ENCODE data around the gene TRAK2. TPM values are rescaled to one million over a fixed set of nuclear protein-coding genes. Genes with fewer than 3 reads are reported as not detected.
"Not testable (repeated sequence)": the region's sequence is repeated elsewhere in the genome, so short reads cannot be mapped to it uniquely, and the experiment has no call there.

Gene TRAK2
- total RNA-seq, 1 donor from 2014 or later: 7.5 TPM

DNA sequence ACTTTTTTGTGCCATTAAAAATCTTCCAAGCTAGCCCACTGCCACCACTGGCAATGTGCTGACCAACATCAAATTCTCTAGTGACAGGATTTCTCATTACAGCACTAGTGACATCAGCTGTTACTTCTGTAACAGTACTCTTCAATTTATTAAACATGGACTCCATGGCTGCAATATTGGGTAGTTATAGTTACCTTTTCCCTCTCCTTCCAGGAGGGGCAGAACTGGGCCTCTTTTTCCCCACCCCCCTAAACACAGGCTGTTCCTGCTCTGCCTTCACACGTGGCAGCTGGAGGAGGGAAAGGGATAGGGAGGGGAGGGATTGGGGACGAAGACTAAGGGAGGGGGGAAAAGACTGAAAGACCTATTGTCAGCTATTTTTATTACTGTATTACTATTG, 38.1 kb downstream of the TRAK2 start:
- no peak for ATAC-seq

DNA sequence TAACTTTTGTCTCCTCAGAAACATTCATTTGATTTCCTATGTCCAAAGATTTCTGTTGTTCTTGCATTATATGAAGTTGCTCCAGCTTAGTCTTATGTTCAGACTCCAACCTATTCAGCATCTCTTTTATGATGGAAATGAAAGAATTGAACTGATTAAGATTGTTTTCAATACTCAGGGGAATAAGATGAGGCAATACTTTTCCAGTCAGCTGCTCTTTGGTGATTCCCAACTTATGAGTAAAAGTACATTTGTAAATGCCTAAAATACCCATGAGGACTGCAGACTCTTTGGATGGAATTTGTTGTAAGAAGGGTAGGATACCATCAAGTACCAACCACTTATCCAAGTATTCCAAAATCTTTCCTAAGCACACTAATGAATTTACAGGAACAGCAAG, 39.8 kb downstream of the TRAK2 start:
- no peak for ATAC-seq

DNA sequence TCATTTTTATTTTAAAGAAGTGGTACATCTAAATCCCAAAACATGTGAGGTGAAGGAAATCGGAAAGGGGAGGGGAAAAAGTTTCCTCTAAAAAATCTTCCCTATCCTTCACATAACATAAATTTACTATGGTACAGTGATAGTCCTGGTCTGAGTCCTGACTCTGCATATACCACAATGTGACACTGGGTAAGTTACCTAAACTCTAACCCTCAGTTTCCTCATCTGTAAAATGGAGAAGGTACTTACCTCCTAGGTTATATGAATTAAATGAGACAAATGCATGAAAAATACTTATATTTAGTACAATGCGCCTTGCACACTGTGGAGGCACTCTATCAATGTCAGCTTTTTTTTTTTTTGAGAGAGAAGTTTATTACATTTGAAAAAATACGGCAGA, 42.3 kb downstream of the TRAK2 start:
- ATAC-seq: no peak

DNA sequence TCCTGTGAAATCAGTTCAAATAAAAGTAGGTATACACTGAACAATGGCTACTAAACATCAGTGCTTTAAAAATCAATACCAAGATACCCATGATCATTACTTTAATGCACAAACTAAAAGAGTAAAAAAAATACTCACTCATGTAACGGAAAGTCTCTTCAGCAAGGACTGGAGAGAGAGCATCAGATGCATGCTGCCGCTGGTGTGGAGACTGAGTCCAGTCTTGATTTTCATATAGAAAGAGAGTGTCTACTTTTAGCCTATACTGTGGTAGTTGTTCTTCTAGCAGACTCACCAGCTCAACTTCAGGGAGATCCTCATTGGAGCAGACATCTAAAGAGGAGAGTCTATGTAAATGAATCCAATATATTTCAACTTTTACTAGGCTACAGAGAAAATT, 44.0 kb downstream of the TRAK2 start:
- no peak for ATAC-seq

DNA sequence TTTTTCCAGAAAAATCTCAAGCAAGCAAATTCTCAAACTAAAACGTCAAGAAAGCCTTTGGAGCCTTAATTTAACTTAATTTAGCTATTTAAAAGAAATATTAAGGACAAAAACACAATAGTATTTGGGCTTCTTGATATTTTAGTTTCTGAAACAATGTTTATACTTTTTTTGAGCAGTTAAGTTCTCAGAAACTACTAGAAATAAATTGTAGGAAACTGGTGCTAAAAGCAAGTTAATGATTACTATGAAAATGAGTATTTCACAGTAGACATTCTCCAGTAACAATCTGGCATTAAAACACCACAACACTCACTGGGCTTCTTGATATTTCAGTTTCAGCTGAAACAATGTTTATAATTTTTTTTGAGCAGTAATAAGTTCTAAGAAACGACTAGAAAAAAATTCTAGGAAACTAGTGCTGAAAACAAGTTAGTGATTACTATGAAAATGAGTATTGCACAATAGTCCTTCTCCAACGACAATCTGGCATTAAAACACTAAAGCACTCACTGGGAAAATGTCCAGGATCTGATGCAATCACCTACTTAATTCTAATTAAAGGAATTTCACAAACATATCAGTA, 45.1 kb downstream of the TRAK2 start:
- no peak for ATAC-seq

DNA sequence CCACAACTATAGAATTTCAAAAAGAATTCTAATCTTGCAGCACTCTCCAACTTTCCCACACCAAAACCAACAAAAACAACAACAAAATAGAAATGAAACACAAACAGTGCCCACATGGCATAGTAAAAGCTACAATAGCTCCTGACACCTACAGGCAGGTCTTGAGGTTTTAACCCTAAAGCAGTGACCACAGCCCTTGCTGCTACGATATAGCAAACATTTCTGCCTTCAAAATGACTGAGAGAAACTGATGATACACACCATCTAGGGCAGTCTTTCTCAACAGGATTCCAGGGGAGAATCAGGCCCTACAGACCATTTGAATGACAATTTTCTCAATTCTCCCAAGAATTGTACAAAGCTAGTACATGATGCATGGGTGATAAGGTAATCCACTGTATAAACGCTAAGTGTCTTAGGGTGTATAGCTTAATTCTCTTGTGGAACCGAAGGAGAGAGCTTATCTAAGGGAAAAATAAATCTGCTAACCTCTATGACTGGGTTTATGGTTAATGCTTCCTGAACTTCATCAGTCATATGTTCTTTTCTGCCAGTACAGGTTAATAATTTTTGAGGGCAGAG, 46.5 kb downstream of the TRAK2 start:
- ATAC-seq: no peak

DNA sequence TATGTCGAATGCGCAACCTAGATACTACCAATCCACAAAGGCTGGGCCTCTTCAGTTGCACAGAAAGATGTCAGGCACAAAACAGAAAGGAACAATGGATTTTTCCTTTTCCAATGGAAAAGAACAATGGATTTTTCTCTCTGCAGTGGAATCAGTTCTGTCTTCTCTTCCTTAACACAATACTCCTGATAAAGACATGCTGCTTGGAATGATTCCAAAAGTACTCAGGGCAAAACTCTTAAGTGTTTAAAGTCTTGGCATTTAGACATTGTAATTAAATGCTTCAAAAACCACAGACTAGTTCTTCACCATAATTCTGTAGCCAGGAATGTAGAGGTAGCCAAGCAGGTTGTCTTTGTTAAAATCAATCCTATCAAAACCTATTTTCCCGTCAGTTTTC, 47.4 kb downstream of the TRAK2 start:
- peak; percentile 48 for ATAC-seq

DNA sequence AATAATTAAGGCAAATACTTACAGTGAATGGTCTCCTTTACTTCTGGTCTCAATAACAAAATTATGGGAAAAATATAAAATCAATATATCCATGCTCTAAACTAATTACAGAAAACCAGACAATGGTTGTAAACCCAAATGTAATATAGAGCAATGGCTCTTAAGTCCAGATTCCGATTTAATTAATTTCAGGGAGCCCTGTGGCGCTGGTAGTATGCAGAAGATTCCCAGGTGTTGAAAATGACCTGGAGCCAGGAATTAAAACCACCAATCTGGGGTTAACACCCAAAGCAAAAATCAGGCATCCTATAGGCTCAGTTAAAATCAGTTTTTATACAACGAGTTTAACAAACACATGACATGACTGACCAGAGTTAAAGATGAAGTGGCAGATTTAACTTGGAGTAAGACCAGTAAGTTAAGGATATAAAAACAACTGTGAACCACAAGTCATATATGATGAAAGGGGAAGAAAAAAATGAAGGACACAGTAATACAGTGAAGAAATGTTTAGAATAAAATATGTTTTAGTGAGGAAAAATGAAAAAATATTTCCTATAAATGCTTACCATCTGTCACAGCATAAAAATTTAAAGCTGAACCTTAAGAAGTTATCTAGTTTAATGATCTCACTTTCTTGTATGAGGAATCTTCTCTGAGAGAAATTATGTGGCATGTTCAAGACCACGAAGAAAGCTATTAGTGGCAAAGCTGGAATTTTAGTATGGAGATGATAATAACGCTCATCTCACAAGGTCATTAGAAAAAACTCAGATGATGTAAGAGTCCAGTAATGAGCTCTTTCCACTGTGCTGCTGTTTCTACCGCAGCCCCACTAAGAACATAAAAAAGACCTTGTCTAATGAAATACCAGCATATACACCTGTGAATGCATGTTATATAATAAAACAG, 48.4 kb downstream of the TRAK2 start:
- ATAC-seq: no peak

DNA sequence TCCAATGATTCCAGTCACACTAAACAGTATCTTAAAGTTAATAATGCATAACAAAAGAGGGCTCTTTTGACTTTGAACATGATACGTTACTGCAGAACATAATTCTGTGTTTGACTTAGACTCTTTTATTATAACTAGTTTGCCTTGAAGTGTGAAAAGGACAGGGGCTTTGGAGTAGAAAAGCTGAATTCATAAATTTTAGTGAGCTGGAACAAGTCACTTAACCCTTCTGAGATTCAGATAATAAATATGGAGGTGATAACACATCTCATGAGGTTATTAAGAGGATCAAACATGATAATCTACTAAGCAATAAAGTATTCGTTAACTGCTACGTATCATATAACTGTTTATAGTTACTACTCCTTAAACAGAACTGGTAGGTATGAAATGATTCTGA, 49.4 kb downstream of the TRAK2 start:
- ATAC-seq: no peak

DNA sequence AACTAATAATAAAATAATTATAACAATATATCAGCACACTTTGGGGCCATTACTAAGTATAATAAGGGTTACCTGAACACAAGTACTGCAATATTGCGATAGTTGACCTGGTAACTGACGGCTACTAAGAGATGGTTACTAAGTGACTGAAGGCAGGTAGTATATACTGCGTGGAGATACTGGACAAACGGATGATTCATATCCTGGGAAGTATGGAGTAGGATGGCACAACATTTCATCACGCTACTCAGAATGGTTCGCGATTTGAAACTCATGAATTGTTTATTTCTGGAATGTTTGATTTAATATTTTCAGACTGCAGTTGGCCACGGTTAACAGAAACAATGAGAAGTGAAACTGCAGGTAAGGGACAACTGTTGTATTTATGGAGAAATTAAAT, 54.7 kb downstream of the TRAK2 start:
- no peak for ATAC-seq

DNA sequence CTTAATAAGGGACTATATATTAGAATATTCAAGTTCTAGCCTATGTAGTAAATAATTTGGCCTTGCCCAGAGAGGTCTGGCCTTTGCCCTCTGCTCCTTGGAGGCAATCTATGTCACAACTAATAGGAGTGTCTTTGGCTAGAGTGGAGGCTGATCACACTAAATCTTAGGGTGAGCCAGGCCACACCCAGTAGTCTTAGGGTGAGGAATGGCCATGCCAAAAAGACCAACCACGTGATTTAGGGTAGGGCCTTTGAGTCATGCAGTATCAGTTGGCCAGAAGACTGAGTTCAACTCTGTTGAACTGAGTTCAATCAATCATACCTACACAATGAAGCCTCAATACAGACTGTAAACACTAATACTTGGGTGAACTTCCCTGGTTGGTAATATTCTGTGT, 68.1 kb downstream of the TRAK2 start:
- peak; percentile 100 for ATAC-seq

DNA sequence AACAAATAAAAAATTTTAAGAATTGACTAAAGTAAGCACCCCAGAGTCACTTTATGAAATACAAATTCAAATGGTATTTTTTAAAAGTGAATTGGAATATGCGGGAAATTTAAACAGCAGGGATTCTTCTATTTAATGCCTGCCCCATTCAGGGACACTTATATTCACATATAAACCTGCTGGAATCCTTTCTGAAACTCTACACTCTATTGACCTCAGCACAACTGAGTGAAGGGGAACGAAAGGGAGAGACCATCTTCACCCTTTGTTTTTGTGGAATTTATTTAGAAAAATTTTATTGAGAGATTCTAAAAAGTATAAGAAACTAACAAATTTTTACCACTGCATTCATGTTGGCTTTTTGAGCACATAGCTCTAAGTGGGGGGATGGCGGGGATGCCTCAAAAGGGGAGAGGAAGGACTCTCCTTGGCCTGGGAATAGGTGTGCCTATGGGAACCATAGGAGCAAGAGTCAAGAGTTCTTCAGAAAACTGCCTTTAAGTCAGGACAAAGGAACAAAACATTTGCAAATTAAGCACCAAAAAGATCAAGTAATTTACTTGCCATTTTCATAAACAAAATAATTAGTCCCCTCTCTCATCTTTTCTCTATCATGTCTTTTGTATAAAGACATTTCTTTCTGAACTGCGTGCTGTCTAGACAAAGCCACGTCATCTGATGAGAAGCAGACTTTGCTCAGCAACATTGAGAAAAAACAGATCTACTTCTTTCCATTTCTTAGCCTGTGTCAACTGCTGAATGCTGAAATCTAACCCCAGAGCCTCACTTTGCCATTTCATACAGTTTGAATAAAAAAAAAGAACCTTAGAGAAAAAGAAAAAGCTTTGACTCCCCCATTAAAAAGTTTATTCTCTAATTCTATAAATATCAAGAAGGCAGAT, 72.5 kb downstream of the TRAK2 start:
- ATAC-seq: no peak

DNA sequence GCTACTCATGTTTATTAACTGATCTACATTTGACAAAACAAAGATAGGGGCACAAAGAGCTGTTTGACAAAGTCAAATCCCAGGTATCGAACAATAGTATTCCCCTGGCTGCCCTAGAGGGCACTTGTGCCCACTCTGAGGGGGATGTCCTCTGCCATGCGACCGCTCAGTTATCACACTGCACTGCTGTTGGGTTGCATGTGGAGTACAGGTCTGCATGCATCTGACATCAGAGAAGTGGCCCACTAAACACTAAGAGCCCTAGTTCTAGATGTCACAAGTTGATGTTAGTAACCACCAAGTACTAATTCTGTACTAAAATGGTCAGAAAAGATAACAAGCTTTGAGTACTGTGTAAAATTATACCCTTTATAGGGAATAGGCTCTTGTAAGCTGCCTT, 74.0 kb downstream of the TRAK2 start:
- no peak for ATAC-seq

DNA sequence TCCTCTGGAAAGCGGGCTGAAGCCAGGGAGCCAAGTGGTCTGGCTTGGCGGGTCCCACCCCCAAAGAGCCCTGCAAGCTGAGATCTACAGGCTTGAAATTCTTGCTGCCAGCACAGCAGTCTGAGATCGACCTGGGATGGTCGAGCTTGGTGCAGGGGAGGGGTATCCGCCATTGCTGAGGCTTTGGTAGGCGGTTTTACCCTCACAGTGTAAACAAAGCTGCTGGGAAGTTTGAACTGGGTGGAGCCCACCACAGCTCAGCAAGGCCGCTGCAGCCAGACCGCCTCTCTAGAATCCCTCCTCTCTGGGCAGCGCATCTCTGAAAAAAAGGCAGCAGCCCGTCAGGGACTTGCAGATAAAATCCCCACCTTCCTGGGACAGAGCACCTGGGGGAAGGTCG, 81.5 kb downstream of the TRAK2 start:
- ATAC-seq: no peak

DNA sequence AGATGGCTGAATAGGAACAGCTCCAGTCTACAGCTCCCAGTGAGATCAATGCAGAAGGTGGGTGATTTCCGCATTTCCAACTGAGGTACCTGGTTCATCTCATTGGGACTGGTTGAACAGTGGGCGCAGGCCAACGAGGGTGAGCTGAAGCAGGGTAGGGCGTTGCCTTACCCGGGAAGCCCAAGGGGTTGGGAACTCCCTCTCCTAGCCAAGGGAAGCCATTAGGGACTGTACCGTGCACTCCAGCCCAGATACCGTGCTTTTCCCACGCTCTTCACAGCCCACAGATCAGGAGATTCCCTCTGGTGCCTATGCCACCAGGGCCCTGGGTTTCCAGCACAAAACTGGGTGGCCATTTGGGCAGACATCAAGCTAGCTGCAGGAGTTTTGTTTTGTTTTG, 81.9 kb downstream of the TRAK2 start:
- ATAC-seq: not testable (repeated sequence)

DNA sequence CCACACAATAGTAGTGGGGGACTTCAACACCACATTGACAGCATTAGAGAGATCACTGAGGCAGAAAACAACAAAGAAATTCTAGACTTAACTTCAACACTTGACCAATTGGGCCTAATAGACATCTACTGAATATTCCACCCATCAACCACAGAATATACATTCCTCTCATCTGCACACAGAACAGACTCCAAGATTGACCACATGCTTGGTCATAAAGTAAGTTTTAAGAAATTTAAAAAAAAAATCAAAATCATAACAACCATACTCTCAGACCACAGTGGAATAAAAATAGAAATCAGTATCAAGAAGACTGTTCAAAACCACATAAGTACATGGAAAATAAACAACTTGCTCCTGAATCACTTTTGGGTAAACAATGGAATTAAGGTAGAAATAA, 85.1 kb downstream of the TRAK2 start:
- no peak for ATAC-seq

DNA sequence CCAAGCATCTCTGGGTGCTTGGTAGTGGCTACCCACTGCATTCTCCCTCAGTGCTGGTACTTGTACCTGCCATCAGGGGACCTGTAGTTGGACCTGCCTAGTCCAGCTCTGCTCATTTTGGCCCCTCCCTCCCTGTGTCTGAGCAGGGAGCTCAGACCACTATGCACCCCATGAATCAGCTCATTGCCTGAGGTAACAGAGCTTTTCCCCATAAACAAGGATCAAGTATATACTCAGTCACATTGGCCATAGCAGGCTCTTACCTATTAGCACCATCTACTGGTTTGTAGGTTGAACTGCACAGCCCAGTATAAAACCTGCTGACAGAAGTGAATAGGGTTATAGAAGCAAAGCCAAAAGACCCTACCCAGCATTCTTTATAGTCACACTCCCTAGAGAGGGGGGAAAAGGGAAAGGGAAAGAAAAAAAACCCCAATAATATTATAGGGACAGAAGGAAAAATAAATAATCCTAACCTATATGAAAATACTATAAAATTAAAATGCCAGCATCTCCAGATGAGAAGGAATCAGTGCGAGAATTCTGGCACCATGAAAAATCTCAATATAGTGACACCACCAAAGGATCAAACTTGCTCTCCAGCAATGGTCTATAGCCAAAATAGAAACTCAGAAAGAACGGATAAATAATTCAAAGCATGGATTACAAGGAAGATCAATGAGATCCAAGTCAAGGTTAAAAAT, 87.2 kb downstream of the TRAK2 start:
- ATAC-seq: peak; percentile 90

DNA sequence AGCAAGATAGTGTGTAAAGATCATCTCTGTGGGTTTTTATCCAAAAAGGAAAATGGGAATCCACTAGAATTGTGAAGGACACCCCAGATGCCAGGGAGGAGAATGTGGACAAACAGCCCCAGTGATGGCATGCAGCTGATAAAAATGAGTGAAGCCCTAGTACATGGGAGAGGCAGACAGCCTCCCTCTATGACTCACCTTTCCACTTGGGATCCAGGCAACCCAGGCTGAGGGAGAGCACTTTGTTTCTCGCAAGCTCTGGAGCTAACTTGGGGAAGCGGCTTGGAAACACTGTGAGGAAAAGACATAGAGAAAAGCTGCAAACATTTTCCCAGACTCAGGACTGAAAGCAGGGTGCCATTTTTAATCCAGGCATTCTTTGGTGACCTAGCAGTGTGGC, 88.9 kb downstream of the TRAK2 start:
- no peak for ATAC-seq

DNA sequence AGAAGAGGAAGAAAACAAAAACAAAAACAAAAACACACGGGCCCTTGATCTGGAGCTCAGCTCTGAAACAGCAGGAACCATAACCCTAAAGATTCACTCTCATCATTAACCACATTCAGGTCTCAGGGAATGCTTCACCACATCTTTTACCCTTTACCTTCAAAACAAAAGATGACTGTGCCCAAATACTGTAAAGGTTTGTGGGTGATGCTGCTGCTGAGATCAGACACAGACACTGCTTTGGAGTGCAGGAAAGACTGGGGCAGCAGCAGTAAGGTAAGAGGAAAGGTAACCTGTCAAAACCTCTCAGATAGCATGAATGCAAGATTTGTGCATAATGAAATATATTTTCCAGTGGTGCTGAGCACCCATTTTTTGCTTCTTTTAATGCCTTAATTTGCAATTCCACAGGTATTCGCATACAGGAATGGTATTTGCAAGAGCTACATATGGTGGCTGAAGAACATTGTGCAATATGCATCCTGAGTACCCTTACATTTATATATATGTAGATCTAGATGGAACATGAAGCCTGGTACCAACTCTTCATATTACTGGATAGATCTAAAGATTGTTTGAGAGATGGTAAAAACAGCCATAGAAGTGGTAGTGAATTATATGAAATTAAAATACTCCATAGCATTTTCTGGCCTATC, 90.1 kb downstream of the TRAK2 start:
- ATAC-seq: no peak

DNA sequence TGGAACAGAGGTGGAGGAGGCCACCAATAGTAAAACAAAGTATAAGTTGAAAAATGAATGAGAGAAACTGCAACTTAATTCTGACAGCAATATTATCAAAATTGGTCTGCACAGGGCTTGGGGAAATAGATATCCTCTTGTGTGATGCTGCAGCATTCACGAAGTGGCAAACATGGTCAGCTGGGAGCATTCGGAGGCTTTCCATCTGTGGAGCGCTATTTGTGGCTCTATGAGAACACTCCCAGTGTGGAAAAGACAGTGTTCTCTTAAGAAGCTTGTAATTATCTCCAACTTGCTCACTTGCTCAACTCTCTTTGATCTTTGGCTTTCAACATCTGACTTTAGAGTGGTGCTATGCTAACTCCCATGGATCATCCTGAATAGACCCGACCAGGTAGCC, 91.0 kb downstream of the TRAK2 start:
- no peak for ATAC-seq

DNA sequence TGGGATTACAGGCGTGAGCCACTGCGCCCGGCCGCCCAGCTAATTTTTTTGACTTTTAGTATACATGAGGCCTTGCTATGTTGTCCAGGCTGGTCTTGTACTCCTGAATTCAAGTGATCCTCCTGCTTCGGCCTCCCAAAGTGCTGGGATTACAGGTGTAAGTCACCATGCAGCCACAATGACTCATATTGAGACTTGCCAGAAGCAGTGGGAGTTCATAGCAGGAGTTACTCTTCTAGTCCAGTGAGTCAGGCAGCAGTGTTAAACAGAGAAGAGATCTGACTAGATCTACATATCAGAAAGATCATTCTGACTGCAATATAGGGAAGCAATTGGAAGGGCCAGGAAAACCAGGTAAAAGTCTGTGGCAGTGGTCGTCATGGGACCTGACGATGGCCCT, 92.6 kb downstream of the TRAK2 start:
- ATAC-seq: peak; percentile 69

DNA sequence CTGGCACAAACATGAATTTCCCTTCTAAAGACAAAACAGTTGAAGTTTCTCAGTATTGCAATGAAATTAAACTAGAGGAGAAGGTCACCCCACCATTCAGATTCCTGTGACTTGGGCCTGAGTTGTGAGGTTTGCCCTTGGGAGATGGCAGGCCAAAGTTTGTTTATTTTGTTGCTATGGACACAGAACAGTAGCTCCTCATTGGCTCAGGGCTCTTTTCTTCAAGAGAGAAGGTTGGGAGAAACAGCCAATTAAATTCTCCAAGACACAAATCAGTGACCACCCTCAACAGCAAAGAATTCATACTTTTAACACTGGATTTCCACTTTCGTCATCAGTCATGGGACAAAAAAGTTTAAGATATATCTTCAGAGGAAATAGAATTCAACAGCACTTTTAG, 94.0 kb downstream of the TRAK2 start, which contains the start of gene FLACC1:
FLACC1 (minus strand) TSS at position 125 of the 400 bp plus-strand sequence. CDS start 5,941 bp downstream, outside the sequence.
- ATAC-seq: no peak

Measured in esophagus mucosa (tissue), 1 donor.